Fibroblast of pulmonary artery (primary cell): ENCODE results near the gene RGL1.
A peak's percentile ranks its signal among the peaks of the same experiment; 100 is the strongest.

ENCODE experiments used
- DNase-seq: peaks from one replicate; pipeline ENCODE4 v3.0.0-alpha.2; 2010; ENCODE audit warnings: low read depth
- H3K4me3 ChIP-seq: replicated peaks from 2 replicates; pipeline ENCODE4 v1.5.1; 2011; ENCODE audit warnings: low read depth, mild to moderate bottlenecking, control low read depth, low read length, moderate library complexity
- CTCF ChIP-seq: IDR thresholded peaks from 2 replicates; pipeline ENCODE4 v1.5.1; 2011; ENCODE audit warnings: mild to moderate bottlenecking, control low read depth, low read length, inconsistent platforms; ENCODE audit errors: missing control alignments

Gene RGL1

GRCh38 chr1:183850852-183851251 lies 45.9 kb downstream of the RGL1 start:
- no peak for DNase-seq
- TF ChIP-seq CTCF = no peak
- no peak overlapping the region for H3K4me3 ChIP-seq

GRCh38 chr1:183859119-183859518 lies 54.2 kb downstream of the RGL1 start:
- no peak for DNase-seq
- no peak overlapping the region for H3K4me3 ChIP-seq
- no peak for TF ChIP-seq CTCF

DNA sequence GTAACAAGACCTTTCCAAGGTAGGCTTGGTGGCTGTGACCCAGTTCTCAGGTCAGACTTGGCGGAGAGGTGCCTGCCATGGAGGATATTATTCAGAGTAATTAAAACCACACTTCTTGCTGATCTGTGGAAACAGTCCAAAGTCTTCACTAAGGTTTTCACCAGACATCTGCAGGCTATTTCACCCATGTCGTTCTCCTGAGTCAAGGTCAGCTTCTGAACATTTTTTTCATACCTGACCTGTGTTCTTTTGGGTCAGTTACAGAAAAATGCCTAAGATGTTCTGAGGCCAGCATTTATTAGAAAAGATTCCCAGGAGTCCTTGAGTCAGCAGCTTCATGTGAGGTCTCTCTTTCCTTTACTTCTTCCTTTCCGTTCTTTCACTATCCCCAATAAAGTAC lies 54.9 kb downstream of the RGL1 start:
- H3K4me3 ChIP-seq = no peak overlapping the region
- no peak for DNase-seq
- no peak for TF ChIP-seq CTCF

DNA sequence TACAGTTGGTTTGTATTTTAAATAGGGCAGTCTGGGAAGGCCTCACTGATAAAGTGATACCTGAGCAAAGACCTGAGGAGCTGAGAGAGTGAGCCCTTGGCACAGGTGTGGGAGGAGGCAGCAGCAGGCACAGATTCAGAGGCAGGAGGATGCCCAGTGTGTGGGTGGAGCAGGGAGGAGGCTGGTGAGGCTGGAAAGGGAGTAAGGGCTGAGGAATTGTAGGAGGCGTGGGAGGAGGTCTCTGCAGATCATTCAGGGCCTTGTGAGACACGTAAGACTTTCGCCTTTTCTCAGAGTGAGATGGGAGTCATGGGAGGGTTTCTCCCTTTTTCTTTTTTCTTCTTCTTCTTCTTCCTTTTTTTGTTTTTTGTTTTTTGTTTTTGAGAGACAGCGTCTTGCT lies 58.0 kb downstream of the RGL1 start:
- H3K4me3 ChIP-seq = no peak overlapping the region
- DNase-seq = peak; percentile 40
- no peak for TF ChIP-seq CTCF

GRCh38 chr1:183863852-183864251 lies 58.9 kb downstream of the RGL1 start:
- H3K4me3 ChIP-seq = no peak overlapping the region
- TF ChIP-seq CTCF = no peak
- no peak for DNase-seq

- H3K4me3 ChIP-seq = no peak overlapping the region
- no peak for DNase-seq
- TF ChIP-seq CTCF = no peak
These were observed 59.7 kb downstream of the RGL1 start for GRCh38 chr1:183864611-183865010.

- DNase-seq = no peak
- no peak overlapping the region for H3K4me3 ChIP-seq
- TF ChIP-seq CTCF = no peak
These were observed 64.3 kb downstream of the RGL1 start for GRCh38 chr1:183869230-183869629.
